Measurements from ENCODE around the gene CCSER1. TPM values are rescaled to one million over a fixed set of nuclear protein-coding genes. Genes with fewer than 3 reads are reported as not detected.

Gene CCSER1
- total RNA-seq, 1 experiment from 2014 or later, result 10.1 TPM

- Histone ChIP-seq H3K27ac (no peak overlapping the region), H3K9me3 (replicated peaks) (no peaks in the 10 kb centered on the region), H3K27me3 (no peaks in the 10 kb centered on the region), H3K4me1 (peaks cover 24% of the 10 kb centered on the region), H3K36me3 (no peaks in the 10 kb centered on the region), H3K4me3 (no peak overlapping the region)
- peak in 1 of 2 experiments; percentile 23 for DNase-seq
Measured at GRCh38 chr4:90120037-90120436, 7.2 kb upstream of the CCSER1 start.

- H3K27ac ChIP-seq, result no peak overlapping the region
- no peaks in the 10 kb centered on the region for H3K27me3 ChIP-seq
- H3K9me3 ChIP-seq (replicated peaks), result no peaks in the 10 kb centered on the region
- H3K4me1 ChIP-seq, result peaks cover 24% of the 10 kb centered on the region
- no peak overlapping the region for H3K4me3 ChIP-seq
- no peaks in the 10 kb centered on the region for H3K36me3 ChIP-seq
- no peak for DNase-seq
Measured at GRCh38 chr4:90120815-90121214, 6.4 kb upstream of the CCSER1 start.

GRCh38 chr4:90121676-90122354, 5.4 kb upstream of the CCSER1 start:
- no peak overlapping the region for H3K4me3 ChIP-seq
- no peak overlapping the region for H3K27ac ChIP-seq
- no peaks in the 10 kb centered on the region for H3K9me3 ChIP-seq (replicated peaks)
- H3K36me3 ChIP-seq, result no peaks in the 10 kb centered on the region
- no peaks in the 10 kb centered on the region for H3K27me3 ChIP-seq
- no peak for DNase-seq
- peaks cover 24% of the 10 kb centered on the region for H3K4me1 ChIP-seq

GRCh38 chr4:90122355-90122748, 4.8 kb upstream of the CCSER1 start:
- H3K4me1 ChIP-seq, result peaks cover 24% of the 10 kb centered on the region
- H3K27ac ChIP-seq, result no peak overlapping the region
- no peaks in the 10 kb centered on the region for H3K9me3 ChIP-seq (replicated peaks)
- H3K4me3 ChIP-seq, result no peak overlapping the region
- peak; percentile 46 to 51 for DNase-seq
- no peaks in the 10 kb centered on the region for H3K36me3 ChIP-seq
- no peaks in the 10 kb centered on the region for H3K27me3 ChIP-seq

GRCh38 chr4:90124276-90124675, 2.9 kb upstream of the CCSER1 start:
- Histone ChIP-seq H3K4me1 (peaks cover 14% of the 10 kb centered on the region), H3K9me3 (replicated peaks) (no peaks in the 10 kb centered on the region), H3K27me3 (no peaks in the 10 kb centered on the region), H3K27ac (no peak overlapping the region), H3K4me3 (no peak overlapping the region), H3K36me3 (no peaks in the 10 kb centered on the region)
- no peak for DNase-seq

GRCh38 chr4:90126805-90127204, 389 bp upstream of the CCSER1 start:
- H3K27ac ChIP-seq, result no peak overlapping the region
- DNase-seq, result no peak
- H3K27me3 ChIP-seq, result no peaks in the 10 kb centered on the region
- peaks cover 7% of the 10 kb centered on the region; the same call in 1 of the 2 replicates for H3K4me1 ChIP-seq
- peak overlapping the region; percentile 62 for H3K4me3 ChIP-seq
- no peaks in the 10 kb centered on the region for H3K36me3 ChIP-seq
- no peaks in the 10 kb centered on the region for H3K9me3 ChIP-seq (replicated peaks)

- no peaks in the 10 kb centered on the region for H3K27me3 ChIP-seq
- peak overlapping the region; percentile 62 for H3K4me3 ChIP-seq
- H3K4me1 ChIP-seq, result 0 out of 2 replicates have a peak, but pooled peaks cover 3% of the 10 kb centered on the region
- no peaks in the 10 kb centered on the region for H3K36me3 ChIP-seq
- H3K9me3 ChIP-seq (replicated peaks), result no peaks in the 10 kb centered on the region
- peak in 1 of 2 experiments; percentile 17 for DNase-seq
- no peak overlapping the region for H3K27ac ChIP-seq
Measured at GRCh38 chr4:90127706-90128345, 632 bp downstream of the CCSER1 start.

GRCh38 chr4:90128961-90129495, 1.8 kb downstream of the CCSER1 start:
- Histone ChIP-seq H3K4me3 (peak overlapping the region; percentile 62), H3K27ac (no peak overlapping the region), H3K4me1 (0 out of 2 replicates have a peak, but pooled peaks cover 3% of the 10 kb centered on the region), H3K36me3 (no peaks in the 10 kb centered on the region), H3K27me3 (no peaks in the 10 kb centered on the region), H3K9me3 (replicated peaks) (no peaks in the 10 kb centered on the region)
- peak in 1 of 2 experiments; percentile 10 for DNase-seq

GRCh38 chr4:90130076-90130475, 2.9 kb downstream of the CCSER1 start:
- H3K27ac ChIP-seq, result no peak overlapping the region
- no peaks in the 10 kb centered on the region for H3K27me3 ChIP-seq
- no peaks in the 10 kb centered on the region for H3K36me3 ChIP-seq
- no peak overlapping the region for H3K4me3 ChIP-seq
- no peak for DNase-seq
- no peaks in the 10 kb centered on the region for H3K9me3 ChIP-seq (replicated peaks)
- 0 out of 2 replicates have a peak, but pooled peaks cover 3% of the 10 kb centered on the region for H3K4me1 ChIP-seq

- no peaks in the 10 kb centered on the region for H3K9me3 ChIP-seq (replicated peaks)
- H3K27me3 ChIP-seq, result no peaks in the 10 kb centered on the region
- H3K36me3 ChIP-seq, result no peaks in the 10 kb centered on the region
- no peak overlapping the region for H3K27ac ChIP-seq
- H3K4me3 ChIP-seq, result no peak overlapping the region
- DNase-seq, result peak; percentile 30 to 57
- peaks cover 3% of the 10 kb centered on the region; the same call in 1 of the 2 replicates for H3K4me1 ChIP-seq
Measured at GRCh38 chr4:90137555-90137954, 10.4 kb downstream of the CCSER1 start.

- Histone ChIP-seq H3K36me3 (no peaks in the 10 kb centered on the region), H3K9me3 (replicated peaks) (no peaks in the 10 kb centered on the region), H3K4me1 (peaks cover 3% of the 10 kb centered on the region; the same call in 1 of the 2 replicates), H3K27ac (no peak overlapping the region), H3K27me3 (no peaks in the 10 kb centered on the region), H3K4me3 (no peak overlapping the region)
- DNase-seq, result peak in 1 of 2 experiments; percentile 33
Measured at GRCh38 chr4:90142081-90142480, 14.9 kb downstream of the CCSER1 start.

- Histone ChIP-seq H3K36me3 (no peaks in the 10 kb centered on the region), H3K27ac (no peak overlapping the region), H3K4me3 (no peak overlapping the region), H3K4me1 (peaks cover 3% of the 10 kb centered on the region; the same call in 1 of the 2 replicates), H3K9me3 (replicated peaks) (no peaks in the 10 kb centered on the region), H3K27me3 (no peaks in the 10 kb centered on the region)
- no peak for DNase-seq
Measured at GRCh38 chr4:90145319-90145718, 18.1 kb downstream of the CCSER1 start.

GRCh38 chr4:90146306-90146705, 19.1 kb downstream of the CCSER1 start:
- DNase-seq, result no peak
- H3K27me3 ChIP-seq, result no peaks in the 10 kb centered on the region
- peaks cover 3% of the 10 kb centered on the region; the same call in 1 of the 2 replicates for H3K4me1 ChIP-seq
- H3K4me3 ChIP-seq, result no peak overlapping the region
- H3K36me3 ChIP-seq, result no peaks in the 10 kb centered on the region
- H3K27ac ChIP-seq, result no peak overlapping the region
- no peaks in the 10 kb centered on the region for H3K9me3 ChIP-seq (replicated peaks)

- no peak for DNase-seq
- no peaks in the 10 kb centered on the region for H3K4me1 ChIP-seq
- H3K36me3 ChIP-seq, result no peaks in the 10 kb centered on the region
- H3K9me3 ChIP-seq (replicated peaks), result no peaks in the 10 kb centered on the region
- H3K4me3 ChIP-seq, result no peak overlapping the region
- no peak overlapping the region for H3K27ac ChIP-seq
- no peaks in the 10 kb centered on the region for H3K27me3 ChIP-seq
Measured at GRCh38 chr4:90148574-90149148, 21.5 kb downstream of the CCSER1 start.

- Histone ChIP-seq H3K4me1 (no peaks in the 10 kb centered on the region), H3K9me3 (replicated peaks) (no peaks in the 10 kb centered on the region), H3K36me3 (no peaks in the 10 kb centered on the region), H3K4me3 (no peak overlapping the region), H3K27ac (no peak overlapping the region), H3K27me3 (no peaks in the 10 kb centered on the region)
- DNase-seq, result no peak
Measured at GRCh38 chr4:90152024-90152423, 24.8 kb downstream of the CCSER1 start.

All from SJCRH30 (cell line).